Sigmoid colon (tissue), 4 donors: Measurements from ENCODE around the gene NBAS.

Source experiments
- CTCF ChIP-seq, 4 experiments: fragments of 450-650 bp in 3 of 4; fragments of 200-600 bp in 1 of 4; IDR thresholded peaks; one replicate each; pipeline ENCODE4 v1.5.1; 2016 to 2019; ENCODE audit warnings: antibody characterized with exemption in 4 of 4, mild to moderate bottlenecking in 3 of 4, moderate library complexity in 2 of 4
- POLR2AphosphoS5 ChIP-seq, 4 donors: sonication (generic); formaldehyde crosslinking; IDR thresholded peaks; one replicate each; pipeline ENCODE4 v1.6.1; 2017; ENCODE audit warnings: antibody characterized with exemption in 4 of 4

- TF ChIP-seq POLR2AphosphoS5 (IDR thresholded peaks at IDR 0.05) (no peak), CTCF (IDR thresholded peaks at IDR 0.05) (no peak)
Observed at GRCh38 chr2:15364561-15364960, 196.6 kb downstream of the NBAS start.
